ENCODE data around the gene ADAMTS8.
"Not testable (repeated sequence)": the region's sequence is repeated elsewhere in the genome, so short reads cannot be mapped to it uniquely, and the experiment has no call there.

ADAMTS8 gene

DNA sequence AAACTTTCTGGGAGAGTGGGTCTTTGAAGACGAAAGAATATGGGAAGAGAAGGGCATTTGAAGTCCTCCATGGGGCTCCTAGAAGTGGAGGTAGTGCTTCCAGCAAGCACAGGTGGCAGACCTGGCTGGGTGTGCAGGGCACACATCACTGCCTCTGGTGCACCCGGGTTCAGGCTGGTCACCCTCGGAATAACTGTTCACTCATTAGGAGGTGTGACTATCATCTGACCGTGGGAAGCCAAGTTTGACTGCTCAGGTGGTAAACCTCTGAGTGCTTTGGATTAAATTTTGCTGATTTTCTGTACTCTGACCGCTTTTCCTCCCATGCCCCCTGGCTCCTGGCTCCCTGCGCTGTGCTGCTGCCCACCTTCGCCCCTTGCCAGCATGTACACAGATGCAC, 31.1 kb upstream of the ADAMTS8 start:
- no peak for DNase-seq

DNA sequence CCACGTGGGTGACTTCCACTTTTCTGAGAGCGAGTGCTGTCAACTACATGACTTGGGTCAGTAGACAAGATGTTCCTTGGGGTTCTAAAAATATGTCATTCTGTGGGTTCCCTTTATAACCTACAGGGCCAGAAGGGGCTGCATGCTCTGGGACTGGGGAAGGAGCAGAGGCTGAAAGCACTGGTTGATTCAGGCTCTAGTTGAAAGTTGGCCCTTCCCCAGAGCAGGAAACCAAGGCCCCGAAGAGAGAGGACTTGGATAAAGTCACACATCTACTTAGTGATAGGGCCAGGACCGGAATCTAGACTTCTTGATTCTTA, 30.0 kb upstream of the ADAMTS8 start:
- no peak for DNase-seq

DNA sequence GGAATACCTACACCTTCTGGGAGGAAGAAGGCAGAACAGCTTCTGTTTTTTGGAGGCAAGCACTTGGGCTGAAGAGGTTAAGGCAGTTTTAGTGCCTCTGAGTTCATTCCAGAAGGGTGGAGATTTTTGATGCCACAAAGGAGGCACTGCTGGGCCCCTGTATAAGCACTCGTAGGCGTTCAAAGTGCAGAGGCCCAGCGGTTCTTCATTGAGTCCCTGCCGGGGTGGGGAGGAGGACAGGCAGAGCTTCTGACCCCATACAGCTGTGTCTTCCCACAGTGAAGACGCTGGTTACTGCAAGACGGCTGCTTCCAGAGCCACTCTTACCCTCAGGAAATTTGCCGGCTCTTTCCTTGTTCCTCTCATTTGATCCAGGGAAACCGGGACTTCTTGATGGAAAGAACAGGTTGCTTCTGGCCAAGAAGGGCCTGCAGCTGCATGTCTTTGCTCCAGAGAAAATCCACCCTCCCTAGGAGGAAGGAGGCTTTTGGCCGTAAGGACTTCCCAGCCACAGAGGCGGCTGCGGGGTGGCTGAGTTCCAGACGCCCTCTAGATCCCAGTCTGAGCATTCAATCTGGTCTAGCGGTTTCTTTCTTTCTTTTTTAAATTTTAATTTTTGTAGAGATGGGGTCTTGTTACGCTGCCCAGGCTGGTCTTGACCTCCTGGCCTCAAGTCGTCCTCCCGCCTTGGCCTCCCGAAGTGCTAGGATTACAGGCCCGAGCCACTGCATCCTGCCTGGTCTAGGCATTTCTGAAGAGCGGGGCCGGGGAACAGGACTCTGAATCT, 29.4 kb upstream of the ADAMTS8 start:
- DNase-seq = no peak

DNA sequence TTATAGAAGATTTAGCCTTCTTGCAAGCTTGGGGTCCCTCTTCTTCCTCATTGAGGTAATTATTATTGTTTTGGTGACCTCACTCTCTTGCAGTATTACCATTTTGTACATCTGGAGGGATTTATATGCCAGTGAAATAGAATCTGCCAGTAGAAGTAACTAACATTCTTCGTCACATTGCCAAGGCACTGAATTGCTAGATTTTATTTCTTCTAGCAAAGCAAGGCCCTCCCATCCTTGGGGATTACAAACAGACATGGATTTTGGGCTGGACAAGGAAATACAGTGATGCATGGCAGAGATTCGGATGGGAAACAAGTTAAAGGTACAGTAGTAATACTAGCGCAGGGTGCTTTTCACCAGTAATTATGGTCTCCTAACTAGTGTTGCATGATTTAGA, 27.9 kb upstream of the ADAMTS8 start:
- DNase-seq = no peak

DNA sequence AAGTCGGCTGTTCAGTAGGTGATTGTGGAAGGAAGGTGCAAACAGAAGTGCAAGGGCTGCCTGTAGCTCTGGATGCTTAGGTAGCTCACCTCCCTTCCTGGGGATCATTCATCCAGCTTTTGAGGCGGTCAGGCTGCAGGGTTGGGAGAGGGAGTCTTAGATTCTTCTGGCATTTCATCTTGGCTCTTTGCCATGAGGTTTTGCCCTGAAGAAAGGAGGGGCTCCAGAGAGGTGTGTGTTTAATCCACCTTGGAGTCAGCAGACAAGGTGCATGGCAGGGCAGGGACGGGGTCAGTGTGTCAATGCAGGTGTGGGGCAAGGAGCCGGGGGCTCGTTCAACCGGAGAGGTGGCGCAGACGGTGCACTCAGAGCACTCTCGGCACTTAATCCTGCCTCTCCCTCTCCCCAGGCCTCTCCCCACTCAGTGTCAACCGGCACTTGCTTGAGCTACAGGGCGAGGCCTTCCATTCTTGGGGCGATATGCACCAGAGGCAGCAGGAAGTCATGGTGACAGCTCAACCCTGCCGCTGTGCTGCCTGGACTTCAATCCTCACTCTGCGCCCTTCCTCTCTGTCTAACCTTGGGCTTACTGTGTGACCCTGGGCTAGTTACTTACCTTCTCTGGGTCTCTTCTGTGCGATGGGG, 27.2 kb upstream of the ADAMTS8 start:
- DNase-seq = no peak

DNA sequence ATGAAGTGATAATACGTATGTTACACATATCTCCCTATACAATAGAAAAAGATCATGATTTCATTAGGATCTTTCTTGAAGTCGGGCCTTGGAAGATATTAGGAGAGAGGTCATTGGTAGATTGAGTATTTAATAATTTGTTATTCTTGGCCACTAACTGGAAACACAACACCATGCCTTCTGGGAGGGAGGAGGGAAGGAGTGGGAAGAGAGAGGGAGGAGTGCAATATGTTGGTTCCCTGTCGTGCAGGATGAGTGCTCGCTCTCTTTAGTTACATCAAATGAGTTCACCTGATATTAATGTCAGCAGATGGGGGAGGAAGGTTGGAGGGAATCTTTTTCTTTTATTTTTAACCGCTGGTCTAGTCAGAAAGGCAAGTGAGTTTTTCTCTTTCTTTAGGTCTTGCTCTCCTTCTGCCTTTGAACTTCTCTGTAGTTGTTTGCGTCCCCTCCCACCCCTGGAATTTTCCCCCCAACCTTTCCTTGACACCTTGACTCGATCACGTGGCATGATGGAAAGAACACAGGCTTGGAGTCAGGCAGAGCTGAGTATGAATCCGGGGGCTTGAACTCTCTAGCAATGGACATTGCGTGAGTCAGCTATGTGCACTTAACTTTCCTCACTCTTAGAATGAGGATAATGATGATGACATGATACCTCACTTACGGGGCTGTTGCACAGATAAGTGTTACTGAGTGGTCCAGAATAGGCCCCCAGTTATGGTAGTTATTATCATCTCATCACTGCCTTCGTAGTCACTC, 26.3 kb upstream of the ADAMTS8 start:
- no peak for DNase-seq

DNA sequence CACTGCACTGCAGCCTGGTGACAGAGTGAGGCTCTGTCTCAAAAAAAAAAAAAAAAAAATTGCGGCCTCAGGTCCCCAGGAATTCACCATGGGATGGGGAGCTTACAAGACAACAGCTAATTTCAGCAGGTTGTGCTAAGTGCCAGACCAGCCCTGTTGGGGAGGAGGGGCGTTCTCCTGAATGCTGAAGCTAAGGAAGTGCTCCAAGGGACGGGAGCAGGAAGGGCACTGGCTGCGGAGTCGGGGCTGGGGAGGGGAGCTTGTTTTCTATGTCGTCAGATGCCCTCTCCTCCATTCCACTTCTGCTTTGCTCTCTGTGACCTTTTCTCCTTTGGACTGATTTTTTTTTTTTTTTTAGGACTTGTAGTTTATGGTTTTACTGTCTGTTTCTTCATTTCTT, 24.5 kb upstream of the ADAMTS8 start:
- DNase-seq = no peak

DNA sequence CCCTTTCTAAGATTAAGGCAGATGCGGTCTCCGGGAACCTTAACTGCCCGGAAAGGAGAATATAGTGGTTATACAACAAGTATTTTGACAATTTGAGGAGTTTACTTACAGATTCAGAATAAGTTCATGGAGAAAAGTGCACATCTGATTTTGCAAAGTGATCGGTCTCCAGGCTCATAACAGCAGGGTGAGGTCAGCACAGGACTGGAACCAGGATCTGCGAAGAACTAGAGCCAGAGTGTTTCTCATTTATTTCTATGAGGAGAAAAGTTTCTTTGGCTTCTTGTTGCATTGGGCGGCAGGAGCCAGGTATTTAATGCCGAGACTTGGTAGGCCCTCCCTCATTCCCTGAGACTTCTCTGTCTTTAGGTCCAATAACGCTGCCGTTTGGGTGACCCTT, 23.8 kb upstream of the ADAMTS8 start:
- DNase-seq = no peak

DNA sequence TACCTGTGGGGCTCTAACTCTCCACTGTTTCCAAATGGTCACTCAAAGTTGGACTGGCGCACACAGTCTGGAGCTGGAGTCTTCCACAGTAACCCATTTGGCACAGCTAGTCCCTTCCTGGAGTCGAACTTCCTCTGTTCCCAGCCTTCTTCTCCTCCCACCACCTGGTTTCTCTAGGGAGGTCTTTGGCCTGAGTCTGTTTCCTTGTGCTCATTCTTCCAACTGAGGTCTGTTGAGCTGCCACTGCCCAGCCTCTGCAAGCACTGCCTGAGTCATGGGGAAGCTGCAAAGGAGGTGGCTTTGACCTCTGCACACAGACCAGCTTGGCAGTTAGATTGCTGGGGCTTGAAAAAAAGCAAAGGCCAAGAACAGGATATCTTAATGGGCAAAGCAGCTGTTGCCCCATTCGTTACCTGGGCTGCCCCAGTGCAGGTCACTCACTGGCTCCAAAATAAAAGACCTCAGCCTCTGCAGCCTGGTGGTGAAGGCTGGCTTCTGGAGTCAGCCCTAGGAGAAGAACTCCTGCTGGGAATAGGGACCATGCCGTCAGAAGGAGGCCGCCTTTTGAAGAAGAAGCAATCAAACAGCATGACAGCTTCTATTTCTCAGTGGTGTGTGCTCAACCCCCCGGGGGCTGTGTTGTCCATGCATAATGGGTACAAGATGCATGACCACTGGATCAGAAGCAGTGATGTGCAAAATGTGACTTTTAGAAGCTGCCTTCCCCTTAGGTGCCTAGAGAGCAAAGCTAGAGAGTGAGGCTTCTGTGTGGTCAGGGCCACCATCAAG, 23.0 kb upstream of the ADAMTS8 start:
- no peak for DNase-seq

DNA sequence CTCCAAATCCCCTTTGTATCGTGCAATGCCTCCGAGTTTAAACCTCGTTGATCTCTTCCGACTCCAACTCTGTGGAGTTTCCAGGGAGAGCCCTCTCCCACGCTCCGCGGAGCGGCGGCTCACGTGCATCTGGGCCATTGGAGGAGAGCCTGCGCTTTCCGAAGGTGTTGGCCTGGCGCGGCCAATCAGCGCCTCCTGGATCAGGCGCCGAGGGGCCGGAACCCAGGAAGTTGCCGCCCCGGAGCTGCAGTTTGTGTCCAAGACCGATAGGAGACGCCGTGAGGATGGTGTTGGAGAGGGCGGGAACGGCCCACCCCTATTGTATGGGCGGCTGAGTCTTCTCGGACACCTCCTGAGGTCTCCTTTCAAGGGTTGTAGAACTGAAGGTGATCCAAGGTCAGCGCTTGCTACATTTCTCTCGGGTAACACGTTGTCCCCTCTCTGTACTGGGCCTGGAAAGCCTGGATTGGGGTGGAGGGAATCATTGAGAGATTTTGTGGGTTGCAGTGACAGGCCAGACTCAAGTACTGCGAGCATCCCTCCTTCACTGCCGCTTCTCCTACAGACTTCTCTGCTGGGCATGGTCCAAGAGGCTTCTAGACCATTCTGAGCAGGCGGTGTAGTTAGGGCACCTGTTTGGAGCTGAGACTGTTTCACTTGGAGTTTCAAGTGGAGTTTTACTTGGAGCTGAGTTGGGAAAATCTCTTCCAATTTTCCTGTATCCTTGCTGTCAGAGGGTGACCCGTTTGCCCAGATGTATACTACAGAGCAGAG, 21.8 kb upstream of the ADAMTS8 start:
- no peak for DNase-seq

DNA sequence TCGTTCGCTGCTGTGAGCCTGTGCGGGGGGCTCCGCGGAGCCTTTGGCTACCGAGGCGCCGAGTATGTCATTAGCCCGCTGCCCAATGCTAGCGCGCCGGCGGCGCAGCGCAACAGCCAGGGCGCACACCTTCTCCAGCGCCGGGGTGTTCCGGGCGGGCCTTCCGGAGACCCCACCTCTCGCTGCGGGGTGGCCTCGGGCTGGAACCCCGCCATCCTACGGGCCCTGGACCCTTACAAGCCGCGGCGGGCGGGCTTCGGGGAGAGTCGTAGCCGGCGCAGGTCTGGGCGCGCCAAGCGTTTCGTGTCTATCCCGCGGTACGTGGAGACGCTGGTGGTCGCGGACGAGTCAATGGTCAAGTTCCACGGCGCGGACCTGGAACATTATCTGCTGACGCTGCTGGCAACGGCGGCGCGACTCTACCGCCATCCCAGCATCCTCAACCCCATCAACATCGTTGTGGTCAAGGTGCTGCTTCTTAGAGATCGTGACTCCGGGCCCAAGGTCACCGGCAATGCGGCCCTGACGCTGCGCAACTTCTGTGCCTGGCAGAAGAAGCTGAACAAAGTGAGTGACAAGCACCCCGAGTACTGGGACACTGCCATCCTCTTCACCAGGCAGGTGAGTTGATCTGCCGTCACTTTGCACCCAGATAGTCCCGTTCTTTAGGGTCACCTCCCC, 21.0 kb upstream of the ADAMTS8 start:
- no peak for DNase-seq

DNA sequence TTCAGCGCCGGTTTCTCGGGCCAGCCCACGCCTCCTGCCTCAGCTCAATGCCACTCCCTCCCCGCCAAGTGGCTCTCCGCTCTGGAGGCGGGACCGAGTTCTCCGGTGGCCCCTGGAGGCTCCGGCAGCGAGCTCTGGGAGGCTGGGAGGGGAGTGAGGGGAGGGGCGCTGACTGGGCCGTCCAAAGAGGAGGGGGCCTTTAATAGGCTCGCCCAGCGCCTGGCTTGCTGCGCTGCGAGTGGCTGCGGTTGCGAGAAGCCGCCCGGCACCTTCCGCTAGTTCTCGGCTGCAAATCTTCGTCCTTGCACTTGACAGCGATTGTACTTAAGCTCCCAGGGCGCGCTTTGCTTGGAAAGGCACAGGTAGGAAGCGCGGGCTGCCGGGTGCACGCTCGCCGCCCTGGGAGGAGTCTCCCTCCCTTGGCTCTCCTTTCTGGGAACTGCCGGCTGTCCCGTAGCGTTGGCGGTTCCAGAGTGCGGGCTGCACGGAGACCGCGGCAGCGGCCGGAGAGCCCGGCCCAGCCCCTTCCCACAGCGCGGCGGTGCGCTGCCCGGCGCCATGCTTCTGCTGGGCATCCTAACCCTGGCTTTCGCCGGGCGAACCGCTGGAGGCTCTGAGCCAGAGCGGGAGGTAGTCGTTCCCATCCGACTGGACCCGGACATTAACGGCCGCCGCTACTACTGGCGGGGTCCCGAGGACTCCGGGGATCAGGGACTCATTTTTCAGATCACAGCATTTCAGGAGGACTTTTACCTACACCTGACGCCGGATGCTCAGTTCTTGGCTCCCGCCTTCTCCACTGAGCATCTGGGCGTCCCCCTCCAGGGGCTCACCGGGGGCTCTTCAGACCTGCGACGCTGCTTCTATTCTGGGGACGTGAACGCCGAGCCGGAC, 20.3 kb upstream of the ADAMTS8 start, which contains the start of gene ADAMTS15:
Gene ADAMTS15 (plus strand): TSS at position 230 of the 894 bp plus-strand sequence. CDS start 329 bp downstream, at position 559.
- DNase-seq = no peak

DNA sequence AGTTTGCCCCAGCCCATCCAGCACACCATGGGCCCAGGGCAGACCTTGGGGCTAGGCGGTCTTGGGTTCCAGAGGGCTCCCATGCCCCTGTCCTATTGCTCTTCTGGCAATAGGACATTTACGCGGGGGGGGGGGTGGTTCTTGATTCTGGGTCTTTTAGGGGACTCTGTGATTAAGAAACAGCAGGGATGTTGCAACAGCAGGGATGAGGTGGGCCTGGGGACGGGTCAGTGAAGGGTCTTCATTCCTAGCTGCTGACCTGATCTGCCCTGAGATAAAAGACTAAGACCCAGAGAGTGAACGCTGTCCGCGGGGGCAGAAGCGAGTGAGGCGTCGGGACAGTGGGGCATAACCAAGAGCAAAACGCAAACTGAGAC, 19.6 kb upstream of the ADAMTS8 start:
- no peak for DNase-seq

DNA sequence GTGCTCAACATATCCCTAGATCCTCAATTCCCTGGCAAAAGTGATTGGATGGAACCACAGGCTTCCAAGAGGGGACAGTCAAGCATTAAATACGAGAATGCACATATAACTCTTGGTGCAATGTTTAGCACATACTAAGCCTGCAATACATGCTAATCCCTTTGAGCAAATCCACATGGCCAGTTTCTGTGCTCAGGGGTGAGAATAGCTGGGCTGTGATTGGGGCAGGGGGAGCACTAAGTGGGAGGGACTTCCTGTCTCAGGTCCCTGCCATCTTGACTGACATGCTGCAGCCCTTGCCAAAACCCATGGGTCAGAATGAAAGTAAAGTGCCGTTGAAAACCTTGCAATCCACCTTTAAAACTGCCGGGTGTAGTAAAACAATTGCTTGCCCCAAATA, 17.4 kb upstream of the ADAMTS8 start:
- DNase-seq = no peak

DNA sequence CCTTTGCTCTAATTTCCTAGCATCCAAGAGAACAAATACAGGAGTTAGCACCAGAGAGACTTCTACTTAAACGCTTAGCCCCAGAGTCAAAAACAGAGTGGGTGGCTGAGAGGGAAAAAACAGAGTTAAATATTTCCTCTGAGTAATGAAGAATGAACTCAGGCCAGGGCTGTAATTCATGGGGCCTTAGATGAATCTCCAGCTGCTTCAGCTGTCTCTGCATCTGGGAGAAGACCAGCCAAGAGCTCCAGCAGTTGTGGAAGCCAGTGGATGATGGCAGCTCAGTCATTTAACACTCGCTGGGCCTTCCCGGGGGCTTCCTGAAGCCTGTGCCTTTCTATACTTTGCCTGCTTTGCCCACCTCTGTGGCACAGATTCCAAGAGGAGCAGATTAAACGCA, 14.3 kb upstream of the ADAMTS8 start:
- DNase-seq = no peak

DNA sequence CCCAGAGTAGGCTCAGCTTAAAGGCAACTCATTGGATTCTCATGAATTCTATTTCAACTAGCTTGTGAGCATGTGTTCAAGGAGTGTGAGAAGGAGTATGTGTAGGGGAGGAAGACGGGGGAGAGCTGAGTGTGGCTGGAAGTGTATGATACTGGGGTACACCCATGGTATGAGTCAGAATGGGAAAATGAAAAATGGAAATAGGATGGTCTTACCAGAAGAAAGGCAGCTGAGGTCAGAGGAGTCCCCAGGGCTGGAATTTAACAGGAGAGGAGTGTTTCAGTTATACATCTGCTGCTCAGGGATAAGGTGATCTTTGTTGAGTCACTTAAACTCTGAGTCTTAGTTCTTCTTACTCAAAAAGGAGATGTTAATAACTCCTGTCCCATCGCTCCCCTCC, 13.3 kb upstream of the ADAMTS8 start:
- no peak for DNase-seq

DNA sequence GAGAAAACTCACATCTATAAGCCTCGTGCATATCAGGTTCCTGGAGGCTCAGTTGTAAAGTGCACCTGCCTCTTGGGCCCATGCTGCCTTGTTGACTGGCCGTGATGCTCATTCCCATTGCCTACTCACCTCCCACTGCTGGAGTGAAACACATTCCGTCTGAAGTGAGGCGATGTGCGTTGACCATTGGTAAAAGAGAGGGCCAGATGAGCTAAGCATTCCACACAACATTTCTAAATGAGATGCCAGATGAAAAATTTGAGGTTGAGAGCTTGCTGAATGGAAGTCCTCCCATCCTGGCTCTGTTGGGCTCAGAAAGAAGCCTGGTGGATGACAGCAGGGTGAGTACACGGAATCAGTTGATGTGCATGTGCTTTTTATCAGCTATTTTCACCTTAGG, 11.5 kb upstream of the ADAMTS8 start:
- no peak for DNase-seq

DNA sequence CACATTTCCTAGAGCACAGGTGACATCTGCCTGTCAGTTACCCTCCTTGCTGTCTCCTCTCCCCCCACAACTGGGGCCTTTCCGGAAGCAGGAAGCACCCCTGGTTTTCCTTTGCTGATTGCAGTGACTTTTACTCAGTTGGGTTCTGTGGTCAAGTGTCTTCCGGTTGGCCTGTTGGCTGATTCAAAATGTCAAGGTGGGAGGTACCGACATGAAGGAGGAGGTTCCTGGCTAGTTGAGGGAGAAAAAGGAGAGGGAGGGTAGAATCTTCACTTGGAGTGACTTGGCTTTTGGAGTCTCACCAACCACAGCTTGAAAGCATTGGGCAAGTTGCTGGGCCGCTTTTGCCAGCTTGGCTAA, 10.7 kb upstream of the ADAMTS8 start:
- DNase-seq = no peak

DNA sequence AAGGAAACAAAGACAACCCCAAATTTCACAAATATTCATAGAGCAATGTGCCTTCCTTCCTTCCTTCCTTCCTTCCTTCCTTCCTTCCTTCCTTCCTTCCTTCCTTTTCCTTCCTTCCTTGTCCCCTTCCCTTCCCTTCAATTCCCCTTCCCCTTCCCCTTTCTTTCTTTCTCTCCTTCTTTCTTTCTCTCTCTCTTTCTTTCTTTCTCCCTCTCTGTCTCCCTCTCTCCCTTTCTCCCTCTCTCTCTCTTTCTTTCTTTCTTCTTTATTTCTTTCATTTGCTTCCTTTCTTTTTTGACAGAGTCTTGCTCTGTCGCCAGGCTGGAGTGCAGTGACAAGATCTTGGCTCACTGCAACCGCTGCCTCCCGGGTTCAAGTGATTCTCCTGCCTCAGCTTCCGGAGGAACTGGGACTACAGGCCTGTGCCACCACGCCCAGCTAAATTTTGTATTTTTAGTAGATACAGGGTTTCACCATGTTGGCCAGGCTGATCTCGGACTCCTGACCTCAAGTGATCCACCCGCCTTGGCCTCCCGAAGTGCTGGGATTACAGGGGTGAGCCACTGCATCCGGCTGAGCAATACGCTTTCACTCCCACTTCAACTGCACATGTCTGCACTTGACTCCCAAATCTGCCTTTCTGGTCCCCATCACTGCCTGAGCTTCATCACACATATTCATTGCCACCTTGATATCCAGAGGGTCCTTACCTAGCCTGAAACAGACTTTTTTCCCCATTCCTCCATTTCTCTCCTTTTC, 10.2 kb upstream of the ADAMTS8 start:
- DNase-seq = not testable (repeated sequence)

DNA sequence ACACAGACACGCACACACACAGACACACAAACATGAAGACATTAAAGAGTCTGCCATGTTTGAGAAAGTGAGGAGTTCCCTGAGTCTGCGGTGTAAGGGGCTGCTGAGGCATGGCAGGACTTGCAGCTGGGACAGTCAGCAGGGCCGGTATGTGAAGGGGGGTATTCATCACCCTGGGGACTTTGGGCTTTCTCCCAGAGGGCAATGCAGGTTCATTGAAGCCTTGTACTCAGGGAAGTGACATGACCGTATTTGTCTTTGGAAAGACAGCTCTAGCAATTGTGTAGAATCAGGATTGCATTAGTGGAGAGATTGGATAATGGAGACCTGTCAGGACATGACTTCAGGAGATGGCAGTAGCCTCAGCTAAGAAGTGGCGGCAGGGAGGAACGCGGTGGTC, 9.4 kb upstream of the ADAMTS8 start:
- DNase-seq = no peak

Data from activated naive CD4-positive, alpha-beta T cell (primary cell).